WERI-Rb-1 (cell line): ENCODE measurements around the gene CALHM3.

Experiments used
- DNase-seq: peaks from one replicate; pipeline ENCODE4 v3.0.0-alpha.2; 2020
- H3K27ac ChIP-seq: fragments of 250-450 bp; sonication (Bioruptor Pico); 2 replicates; pipeline ENCODE4 v1.5.1; 2020; ENCODE audit warnings: mild to moderate bottlenecking, moderate library complexity
- H3K27me3 ChIP-seq: fragments of 250-450 bp; sonication (Bioruptor Pico); 2 replicates; pipeline ENCODE4 v1.5.1; 2021; ENCODE audit warnings: mild to moderate bottlenecking, low read depth, moderate library complexity; ENCODE audit not compliant: insufficient read depth, severe bottlenecking
- H3K36me3 ChIP-seq: fragments of 250-450 bp; sonication (Bioruptor Pico); 2 replicates; pipeline ENCODE4 v1.5.1; 2020; ENCODE audit warnings: mild to moderate bottlenecking, moderate library complexity
- H3K4me3 ChIP-seq: 2 replicates; pipeline ENCODE4 v1.5.1; 2011; ENCODE audit warnings: low read depth, mild to moderate bottlenecking, control low read depth, low read length
- H3K9me3 ChIP-seq: fragments of 250-450 bp; sonication (Bioruptor Pico); 2 replicates; pipeline ENCODE4 v1.5.1; 2021; ENCODE audit warnings: mild to moderate bottlenecking, moderate library complexity; ENCODE audit not compliant: severe bottlenecking
- CTCF ChIP-seq: IDR thresholded peaks from 2 replicates; pipeline ENCODE4 v1.5.1; 2011; ENCODE audit warnings: low read depth, mild to moderate bottlenecking, control low read depth, inconsistent platforms, low read length

Gene CALHM3

GRCh38 chr10:103429647-103430046 lies 49.4 kb downstream of the CALHM3 start:
- DNase-seq = no peak
- Histone ChIP-seq H3K27me3 (no peaks in the 10 kb centered on the region), H3K36me3 (peaks cover 74% of the 10 kb centered on the region), H3K4me3 (no peak overlapping the region), H3K27ac (peak overlapping the region; percentile 83), H3K9me3 (no peaks in the 10 kb centered on the region)
- no peak for TF ChIP-seq CTCF

GRCh38 chr10:103428989-103429643 lies 49.9 kb downstream of the CALHM3 start:
- H3K36me3 ChIP-seq = peaks cover 75% of the 10 kb centered on the region
- H3K27ac ChIP-seq = peak overlapping the region; percentile 83
- H3K27me3 ChIP-seq = no peaks in the 10 kb centered on the region
- DNase-seq = no peak
- no peak overlapping the region for H3K4me3 ChIP-seq
- no peak for TF ChIP-seq CTCF
- no peaks in the 10 kb centered on the region for H3K9me3 ChIP-seq

- H3K9me3 ChIP-seq = no peaks in the 10 kb centered on the region
- peak; percentile 25 for DNase-seq
- H3K4me3 ChIP-seq = no peak overlapping the region
- peaks cover 75% of the 10 kb centered on the region for H3K36me3 ChIP-seq
- H3K27ac ChIP-seq = peak overlapping the region; percentile 83
- no peak for TF ChIP-seq CTCF
- H3K27me3 ChIP-seq = no peaks in the 10 kb centered on the region
These were observed 51.2 kb downstream of the CALHM3 start for GRCh38 chr10:103427866-103428265.

- H3K9me3 ChIP-seq = no peaks in the 10 kb centered on the region
- no peak for DNase-seq
- no peak overlapping the region for H3K27ac ChIP-seq
- H3K4me3 ChIP-seq = no peak overlapping the region
- H3K36me3 ChIP-seq = peaks cover 80% of the 10 kb centered on the region
- no peak for TF ChIP-seq CTCF
- H3K27me3 ChIP-seq = no peaks in the 10 kb centered on the region
These were observed 55.3 kb downstream of the CALHM3 start for GRCh38 chr10:103423748-103424147.
